CD4-positive, alpha-beta T cell treated with Interleukin-15 for 4 hours (primary cell): ENCODE data around the gene MC1R.
"Not testable (repeated sequence)": the region's sequence is repeated elsewhere in the genome, so short reads cannot be mapped to it uniquely, and the experiment has no call there.

Experiments
- DNase-seq: peaks from one replicate; pipeline ENCODE4 v3.0.0-alpha.2; 2020; ENCODE audit warnings: low spot score

The MC1R gene

DNA sequence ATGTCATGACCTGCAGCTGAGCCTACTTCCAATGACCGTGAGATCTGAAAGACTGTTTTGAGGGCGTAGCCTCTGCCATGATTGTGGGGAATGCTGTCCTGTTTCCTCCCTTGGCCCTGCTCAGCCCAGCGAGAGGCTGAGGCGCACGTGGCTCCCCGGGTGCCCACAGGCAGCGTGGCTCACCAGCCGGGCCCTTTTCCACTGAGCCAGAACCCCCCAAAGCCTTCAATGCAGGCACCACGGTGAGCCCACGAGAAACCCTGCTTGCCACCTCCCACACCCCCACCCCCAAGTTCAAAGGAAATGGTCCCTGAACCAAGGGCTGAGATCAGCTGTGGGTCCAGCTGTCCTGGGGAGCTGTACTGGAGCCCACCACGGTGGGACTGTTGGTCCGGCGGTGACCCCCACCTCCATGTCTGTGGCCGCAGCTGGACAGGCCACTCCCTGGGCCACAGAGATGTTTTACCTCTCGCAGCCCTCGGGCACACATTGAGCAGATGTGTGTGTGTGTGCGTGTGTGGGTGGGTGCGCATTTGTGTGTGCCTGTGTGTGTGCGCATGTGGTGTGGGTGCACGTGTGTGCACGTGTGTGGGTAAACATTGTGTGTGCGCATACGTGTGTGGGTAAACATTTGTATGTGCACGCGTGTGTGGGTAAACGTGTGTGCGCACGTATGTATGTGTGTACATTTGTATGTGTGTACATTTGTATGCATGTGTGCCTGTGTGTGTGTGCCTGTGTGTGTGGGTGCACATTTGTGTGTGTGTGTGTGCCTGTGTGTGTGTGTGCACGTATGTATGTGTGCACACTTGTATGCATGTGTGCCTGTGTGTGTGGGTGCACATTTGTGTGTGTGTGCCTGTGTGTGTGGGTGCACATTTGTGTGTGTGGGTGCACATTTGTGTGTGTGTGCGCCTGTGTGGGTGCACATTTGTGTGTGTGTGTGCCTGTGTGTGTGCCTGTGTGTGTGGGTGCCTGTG, 5.0 kb upstream of the MC1R start:
- no peak for DNase-seq

DNA sequence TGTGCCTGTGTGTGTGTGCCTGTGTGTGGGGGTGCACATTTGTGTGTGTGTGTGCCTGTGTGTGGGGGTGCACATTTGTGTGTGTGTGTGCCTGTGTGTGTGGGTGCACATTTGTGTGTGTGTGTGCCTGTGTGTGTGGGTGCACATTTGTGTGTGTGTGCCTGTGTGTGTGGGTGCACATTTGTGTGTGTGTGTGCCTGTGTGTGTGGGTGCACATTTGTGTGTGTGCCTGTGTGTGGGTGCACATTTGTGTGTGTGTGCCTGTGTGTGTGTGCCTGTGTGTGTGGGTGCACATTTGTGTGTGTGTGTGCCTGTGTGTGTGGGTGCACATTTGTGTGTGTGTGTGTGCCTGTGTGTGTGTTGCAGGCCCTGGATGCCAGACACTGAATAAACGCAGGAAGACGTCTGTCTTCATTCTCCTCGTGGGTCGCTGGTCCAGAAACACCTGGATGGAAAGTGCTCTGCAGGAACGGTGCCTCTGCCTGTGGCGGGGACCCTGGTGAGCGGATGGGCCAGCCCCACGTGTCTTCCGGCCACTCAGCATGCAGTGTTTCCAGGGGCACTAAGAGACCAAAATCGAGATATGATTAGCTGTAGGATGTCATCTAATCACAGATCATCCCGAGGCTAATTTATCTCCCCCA, 3.9 kb upstream of the MC1R start:
- not testable (repeated sequence) for DNase-seq

DNA sequence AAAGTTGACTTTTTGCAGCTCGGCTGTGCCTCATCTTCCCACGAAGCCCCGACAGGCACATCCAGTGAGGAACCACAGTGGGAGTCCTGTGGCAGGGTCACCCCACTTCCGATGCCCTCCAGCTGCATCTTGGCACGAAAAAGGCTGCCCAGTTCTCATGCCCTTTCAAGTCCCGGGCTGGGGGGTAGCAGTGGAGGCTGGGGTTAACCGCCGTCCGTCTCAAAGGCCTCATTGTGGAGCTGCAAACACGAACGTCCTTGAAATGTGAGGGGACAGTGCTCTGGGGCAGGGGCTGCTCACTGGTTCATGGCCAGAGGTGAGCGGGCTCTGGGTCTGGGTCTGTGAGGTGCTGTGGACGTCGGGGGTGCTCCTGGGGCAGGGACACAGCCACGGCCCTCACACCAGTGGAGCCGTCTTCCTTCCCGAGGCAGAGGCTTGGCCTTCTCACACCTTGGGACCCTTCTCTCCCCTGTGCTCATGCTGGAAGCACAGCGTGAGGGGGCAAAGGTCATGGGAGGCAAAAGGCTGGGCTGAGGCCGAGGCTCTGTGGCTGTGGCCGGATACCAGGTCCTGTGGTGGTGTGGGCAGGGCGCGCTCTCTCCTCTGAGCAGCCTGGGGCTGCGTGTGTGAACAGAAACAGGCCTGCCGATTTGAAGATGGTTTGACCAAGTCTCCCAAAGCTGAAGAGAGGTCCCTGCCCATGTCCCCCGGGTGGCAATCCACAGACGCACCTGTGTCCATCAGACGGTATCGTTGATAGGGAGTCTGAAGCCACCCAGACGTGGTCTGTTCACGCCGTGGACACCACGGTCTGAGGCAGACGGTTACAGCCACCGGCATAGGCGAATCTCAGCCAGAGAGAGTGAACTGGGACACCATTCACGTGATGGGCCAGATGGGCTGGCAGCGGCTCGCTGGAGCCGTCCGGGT, 3.1 kb upstream of the MC1R start:
- DNase-seq = no peak

- peak; percentile 71 for DNase-seq
Observed at GRCh38 chr16:89917773-89918452, 749 bp upstream of the MC1R start.

DNA sequence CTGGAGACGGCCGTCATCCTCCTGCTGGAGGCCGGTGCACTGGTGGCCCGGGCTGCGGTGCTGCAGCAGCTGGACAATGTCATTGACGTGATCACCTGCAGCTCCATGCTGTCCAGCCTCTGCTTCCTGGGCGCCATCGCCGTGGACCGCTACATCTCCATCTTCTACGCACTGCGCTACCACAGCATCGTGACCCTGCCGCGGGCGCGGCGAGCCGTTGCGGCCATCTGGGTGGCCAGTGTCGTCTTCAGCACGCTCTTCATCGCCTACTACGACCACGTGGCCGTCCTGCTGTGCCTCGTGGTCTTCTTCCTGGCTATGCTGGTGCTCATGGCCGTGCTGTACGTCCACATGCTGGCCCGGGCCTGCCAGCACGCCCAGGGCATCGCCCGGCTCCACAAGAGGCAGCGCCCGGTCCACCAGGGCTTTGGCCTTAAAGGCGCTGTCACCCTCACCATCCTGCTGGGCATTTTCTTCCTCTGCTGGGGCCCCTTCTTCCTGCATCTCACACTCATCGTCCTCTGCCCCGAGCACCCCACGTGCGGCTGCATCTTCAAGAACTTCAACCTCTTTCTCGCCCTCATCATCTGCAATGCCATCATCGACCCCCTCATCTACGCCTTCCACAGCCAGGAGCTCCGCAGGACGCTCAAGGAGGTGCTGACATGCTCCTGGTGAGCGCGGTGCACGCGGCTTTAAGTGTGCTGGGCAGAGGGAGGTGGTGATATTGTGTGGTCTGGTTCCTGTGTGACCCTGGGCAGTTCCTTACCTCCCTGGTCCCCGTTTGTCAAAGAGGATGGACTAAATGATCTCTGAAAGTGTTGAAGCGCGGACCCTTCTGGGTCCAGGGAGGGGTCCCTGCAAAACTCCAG, 1.1 kb downstream of the MC1R start:
- DNase-seq = no peak

- DNase-seq = no peak
Observed at GRCh38 chr16:89920723-89921122, 2.1 kb downstream of the MC1R start.

- no peak for DNase-seq
Observed at GRCh38 chr16:89921131-89921701, 2.6 kb downstream of the MC1R start.

DNA sequence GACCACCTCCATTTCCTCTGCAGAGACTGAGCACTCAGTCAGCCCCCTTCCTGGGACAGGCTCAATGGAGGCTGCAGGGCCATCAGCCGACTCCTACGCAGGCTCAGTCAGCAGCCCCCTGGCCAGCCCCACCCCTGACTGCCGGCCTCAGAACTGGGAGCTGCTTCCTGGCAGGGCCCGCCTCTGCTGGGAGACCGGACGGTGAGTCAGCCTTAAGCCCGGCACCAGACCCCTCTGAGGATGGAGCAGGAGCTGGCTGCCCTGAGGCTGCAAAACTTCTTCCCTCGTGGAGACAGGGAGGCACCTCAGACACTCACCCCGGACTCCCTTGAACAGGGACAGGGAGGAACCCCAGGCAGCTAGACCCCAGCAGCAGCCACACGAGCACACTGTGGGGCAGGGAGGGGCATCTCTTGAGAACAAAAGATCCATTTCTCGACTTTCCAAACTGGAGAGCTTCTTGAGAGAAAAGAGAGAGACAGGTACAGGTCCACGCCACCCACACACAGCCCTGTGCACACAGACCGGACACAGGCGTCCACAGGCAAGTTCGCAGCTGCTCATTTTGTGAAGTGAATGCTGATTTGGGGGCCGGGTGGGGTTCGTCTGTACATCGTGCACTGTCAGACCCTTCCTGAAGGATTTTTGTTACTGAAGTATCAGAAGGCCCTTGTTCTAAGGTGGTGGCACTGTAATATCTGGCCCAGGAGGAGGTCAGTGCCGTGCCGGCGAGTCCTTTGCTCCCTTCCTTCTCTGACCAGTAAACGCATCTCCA, 3.2 kb downstream of the MC1R start:
- no peak for DNase-seq

DNA sequence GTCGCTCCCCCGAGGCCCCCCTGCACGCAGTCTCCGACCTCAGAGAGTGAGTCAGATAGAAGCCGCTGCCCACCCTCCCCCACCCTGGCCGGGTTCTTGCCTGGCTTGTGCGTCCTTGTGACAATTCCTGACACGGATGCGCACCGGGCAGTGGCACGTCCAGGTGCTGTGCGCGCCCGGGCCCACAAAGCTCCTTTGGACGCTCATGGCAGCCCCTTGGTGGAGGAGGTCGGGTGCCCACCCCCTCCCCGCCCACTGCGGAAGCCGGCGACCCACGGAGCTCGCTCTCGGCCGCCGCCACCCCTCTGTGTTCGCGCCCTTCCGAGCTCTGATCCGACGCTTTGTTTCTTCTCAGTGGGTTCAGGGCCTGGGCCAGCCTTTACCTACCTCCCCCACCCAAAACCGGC, 3.8 kb downstream of the MC1R start:
- DNase-seq = no peak

GRCh38 chr16:89922884-89923639, 4.4 kb downstream of the MC1R start, which contains the start of gene TUBB3:
TSS of gene TUBB3 (plus strand) at chr16:89923342. CDS start at chr16:89923402, 60 bp downstream.
- no peak for DNase-seq

DNA sequence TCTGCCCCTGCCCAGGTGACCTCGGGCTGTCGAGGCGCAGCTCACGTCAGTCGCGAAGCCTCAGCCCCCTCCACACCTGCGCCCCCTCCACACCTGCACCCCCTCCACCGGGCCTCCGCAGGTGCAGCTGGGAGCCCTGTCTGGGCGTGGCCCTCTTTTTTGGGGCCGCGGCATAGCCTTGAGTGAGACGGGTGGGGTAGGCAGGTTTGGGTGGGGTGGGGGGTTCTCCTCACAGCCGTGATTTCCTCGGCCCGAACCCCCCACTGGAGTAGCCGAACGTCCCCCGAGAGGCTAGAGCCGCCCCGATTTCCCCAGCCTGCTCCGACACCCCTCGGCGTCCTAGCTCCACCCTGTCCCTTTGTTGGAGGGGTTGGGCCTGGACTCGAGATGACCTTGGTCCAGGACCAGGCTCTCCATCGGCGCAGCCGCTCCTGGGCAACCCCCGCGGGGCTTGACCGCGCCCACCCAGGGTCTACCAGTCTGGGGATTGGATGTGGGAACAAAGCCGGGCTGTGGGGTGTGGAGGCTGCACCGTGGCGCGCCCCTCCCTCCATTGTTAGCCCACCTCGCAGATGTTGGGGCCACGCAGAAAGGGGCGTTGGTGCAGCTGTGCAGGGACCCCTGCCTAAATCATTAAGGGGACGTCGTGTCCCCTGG, 5.1 kb downstream of the MC1R start:
- no peak for DNase-seq

GRCh38 chr16:89924297-89924924, 5.7 kb downstream of the MC1R start:
- no peak for DNase-seq

- no peak for DNase-seq
Observed at GRCh38 chr16:89924925-89925307, 6.3 kb downstream of the MC1R start.

GRCh38 chr16:89925596-89926079, 7.0 kb downstream of the MC1R start:
- DNase-seq = no peak

GRCh38 chr16:89931305-89931896, 12.7 kb downstream of the MC1R start:
- no peak for DNase-seq

GRCh38 chr16:89931964-89932363, 13.3 kb downstream of the MC1R start:
- no peak for DNase-seq

- not testable (repeated sequence) for DNase-seq
Observed at GRCh38 chr16:89934019-89934418, 15.4 kb downstream of the MC1R start.
